MM.1S (cell line): Measurements from ENCODE around the gene ANGPT4.

Experiments used
- EZH2 ChIP-seq: fragments of 300-600 bp; sonication (generic); optimal IDR thresholded peaks from 2 replicates; pipeline ENCODE3; 2017; ENCODE audit warnings: low read depth, mild to moderate bottlenecking, antibody characterized with exemption, low read length, mixed read lengths
- TF ChIP-seq, protein P1 (sequence below): fragments of 300-600 bp; sonication (generic); IDR thresholded peaks from 2 replicates; pipeline ENCODE4 v1.5.1; 2016; ENCODE audit warnings: antibody characterized with exemption, low read length, mixed read lengths

- TF ChIP-seq, protein P1, sequence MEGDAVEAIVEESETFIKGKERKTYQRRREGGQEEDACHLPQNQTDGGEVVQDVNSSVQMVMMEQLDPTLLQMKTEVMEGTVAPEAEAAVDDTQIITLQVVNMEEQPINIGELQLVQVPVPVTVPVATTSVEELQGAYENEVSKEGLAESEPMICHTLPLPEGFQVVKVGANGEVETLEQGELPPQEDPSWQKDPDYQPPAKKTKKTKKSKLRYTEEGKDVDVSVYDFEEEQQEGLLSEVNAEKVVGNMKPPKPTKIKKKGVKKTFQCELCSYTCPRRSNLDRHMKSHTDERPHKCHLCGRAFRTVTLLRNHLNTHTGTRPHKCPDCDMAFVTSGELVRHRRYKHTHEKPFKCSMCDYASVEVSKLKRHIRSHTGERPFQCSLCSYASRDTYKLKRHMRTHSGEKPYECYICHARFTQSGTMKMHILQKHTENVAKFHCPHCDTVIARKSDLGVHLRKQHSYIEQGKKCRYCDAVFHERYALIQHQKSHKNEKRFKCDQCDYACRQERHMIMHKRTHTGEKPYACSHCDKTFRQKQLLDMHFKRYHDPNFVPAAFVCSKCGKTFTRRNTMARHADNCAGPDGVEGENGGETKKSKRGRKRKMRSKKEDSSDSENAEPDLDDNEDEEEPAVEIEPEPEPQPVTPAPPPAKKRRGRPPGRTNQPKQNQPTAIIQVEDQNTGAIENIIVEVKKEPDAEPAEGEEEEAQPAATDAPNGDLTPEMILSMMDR, result no peak
- TF ChIP-seq EZH2, result no peak
Observed at GRCh38 chr20:836190-836589, 79.9 kb downstream of the ANGPT4 start.
